K562 (cell line): Measurements from ENCODE around the gene GLB1L. TPM values are rescaled to one million over a fixed set of nuclear protein-coding genes. Genes with fewer than 3 reads are reported as not detected.

Experiments
- ATAC-seq: fragments of 200-7000 bp; cut with Tn5 transposase; 3 replicates; pipeline ENCODE4 v1.9.1; 2020; ENCODE audit warnings: moderate library complexity
- BruUV-seq: library from RNA; stranded (reverse); fragments of 400-500 nt; replicated peaks from 2 replicates; lab custom pipeline; 2021; lab: Mats Ljungman, UMichigan
- CTCF ChIA-PET: fragments of 300-600 bp; formaldehyde crosslinking; extraction: SDS; loops from one replicate; lab custom pipeline; 2021; ENCODE audit warnings: low intra/inter-chr PET ratio; lab: Yijun Ruan, JAX
- POLR2A ChIA-PET: fragments of 300-600, 350-650 bp; sonication (Branson Sonifier 250); formaldehyde crosslinking; extraction: SDS; loops from one replicate; lab custom pipeline; 2021; ENCODE audit warnings: antibody characterized with exemption, inconsistent platforms; lab: Yijun Ruan, JAX
- DNase-seq, 4 experiments: peaks; one replicate each; pipeline versions ENCODE4 v3.0.0 to v3.0.0-alpha.2; 2011 to 2018; ENCODE audit warnings: low spot score in 3 of 4, mixed read lengths in 3 of 4; ENCODE audit errors: extremely low read depth in 1 of 4
- FAIRE-seq: peaks from 2 replicates; lab custom pipeline; 2011; peaks lifted over from hg19 to GRCh38; lab: Jason Lieb, UNC
- H2AFZ ChIP-seq: 2 replicates; pipeline ENCODE4 v1.6.0; 2011; ENCODE audit warnings: low read depth, low read length, control low read depth, inconsistent platforms
- H3K27ac ChIP-seq: fragments of 200-600 bp; 3 replicates; pipeline ENCODE4 v1.8.0; 2011; ENCODE audit warnings: low read depth, mild to moderate bottlenecking, control low read depth, inconsistent platforms, low read length, moderate library complexity, mixed read lengths; ENCODE audit errors: extremely low read depth
- H3K27me3 ChIP-seq, 2 experiments: fragments of 300-600 bp in 1 of 2; 2 replicates in 1 of 2; 3 replicates in 1 of 2; pipeline versions ENCODE4 v1.6.0 to v1.8.0; 2011; ENCODE audit warnings: inconsistent platforms in 2 of 2, low read length in 2 of 2, mild to moderate bottlenecking in 1 of 2, mixed read lengths in 1 of 2, moderate library complexity in 1 of 2; ENCODE audit not compliant: control insufficient read depth in 2 of 2, insufficient read depth in 2 of 2
- H3K36me3 ChIP-seq: fragments of 300-600 bp; 3 replicates; pipeline ENCODE4 v1.8.0; 2011; ENCODE audit warnings: mild to moderate bottlenecking, low read length, inconsistent platforms; ENCODE audit not compliant: control insufficient read depth, insufficient read depth
- H3K4me1 ChIP-seq, 2 experiments: fragments of 200-600 bp in 1 of 2; replicated peaks in 1 of 2; 2 replicates in 1 of 2; 3 replicates in 1 of 2; pipeline versions ENCODE4 v1.5.1 to v1.8.0; 2011; ENCODE audit warnings: inconsistent platforms in 2 of 2, low read length in 2 of 2, mild to moderate bottlenecking in 1 of 2, mixed read lengths in 1 of 2, moderate library complexity in 1 of 2; ENCODE audit not compliant: control insufficient read depth in 2 of 2, insufficient read depth in 2 of 2
- H3K4me2 ChIP-seq: 2 replicates; pipeline ENCODE4 v1.6.1; 2011; ENCODE audit warnings: low read length, control low read depth, inconsistent platforms, mixed read lengths; ENCODE audit not compliant: insufficient read depth
- H3K4me3 ChIP-seq: fragments of 200-600 bp; sonication (generic), shearing (Covaris generic); 2 replicates; pipeline ENCODE4 v1.5.1; 2016; ENCODE audit warnings: control low read depth, inconsistent platforms
- H3K79me2 ChIP-seq: fragments of 200-600 bp; 3 replicates; pipeline ENCODE4 v1.8.0; 2011; ENCODE audit warnings: low read length, inconsistent platforms; ENCODE audit not compliant: control insufficient read depth, insufficient read depth
- H3K9ac ChIP-seq, 2 experiments: 2 replicates each; pipeline versions ENCODE4 v1.6.0 to v1.6.1; 2011; ENCODE audit warnings: low read depth in 2 of 2, low read length in 2 of 2, control low read depth in 1 of 2, inconsistent platforms in 1 of 2, mild to moderate bottlenecking in 1 of 2, mixed read lengths in 1 of 2; ENCODE audit not compliant: insufficient read depth in 1 of 2
- H3K9me1 ChIP-seq: one replicate; pipeline ENCODE4 v1.6.0; 2011; ENCODE audit warnings: inconsistent platforms, mild to moderate bottlenecking, low read length, moderate library complexity; ENCODE audit not compliant: control insufficient read depth, insufficient read depth
- H3K9me3 ChIP-seq: replicated peaks from 2 replicates; pipeline ENCODE4 v1.5.1; 2011; ENCODE audit warnings: low read depth, low read length, inconsistent platforms; ENCODE audit not compliant: control insufficient read depth, insufficient read depth
- H4K20me1 ChIP-seq: replicated peaks from 2 replicates; pipeline ENCODE4 v1.6.1; 2011; ENCODE audit warnings: low read length, inconsistent platforms, mixed read lengths; ENCODE audit not compliant: control insufficient read depth, insufficient read depth
- EHMT2 ChIP-seq: fragments of 450-650 bp; IDR thresholded peaks from 2 replicates; pipeline ENCODE4 v1.6.1; 2018; ENCODE audit warnings: antibody characterized with exemption
- FOSL1 ChIP-seq: fragments of 200-800 bp; sonication (Bioruptor generic); conservative IDR thresholded peaks from 2 replicates; pipeline ENCODE4 v1.6.1; 2016; ENCODE audit warnings: missing genetic modification characterization, missing compliant biosample characterization
- GTF2A2 ChIP-seq: IDR thresholded peaks from 2 replicates; pipeline ENCODE4 v1.6.1; 2016; ENCODE audit warnings: mild to moderate bottlenecking, missing genetic modification characterization, missing compliant biosample characterization
- MEF2A ChIP-seq: IDR thresholded peaks from 2 replicates; pipeline ENCODE4 v1.6.1; 2011; ENCODE audit warnings: low read depth, mild to moderate bottlenecking, low read length, moderate library complexity; ENCODE audit not compliant: control insufficient read depth
- NFXL1 ChIP-seq: fragments of 450-650 bp; formaldehyde crosslinking; IDR thresholded peaks from 2 replicates; pipeline ENCODE4 v1.4.0; 2021; ENCODE audit warnings: mild to moderate bottlenecking
- PPARD ChIP-seq: fragments of 250-450 bp; sonication (Bioruptor Pico); IDR thresholded peaks from 2 replicates; pipeline ENCODE4 v1.8.0; 2022; ENCODE audit warnings: inconsistent platforms, mild to moderate bottlenecking, moderate library complexity
- SAP30 ChIP-seq: fragments of 200-600 bp; sonication (generic); IDR thresholded peaks from 2 replicates; pipeline ENCODE4 v1.6.1; 2012; ENCODE audit warnings: borderline replicate concordance, low read depth, mild to moderate bottlenecking, moderate library complexity, low read length, control low read depth, inconsistent platforms; ENCODE audit not compliant: insufficient read depth, poor library complexity, severe bottlenecking
- SMAD2 ChIP-seq: fragments of 150-350 bp; IDR thresholded peaks from 2 replicates; pipeline ENCODE4 v1.6.1; 2014; ENCODE audit warnings: low read depth, mild to moderate bottlenecking, low read length
- SPI1 ChIP-seq: IDR thresholded peaks from 2 replicates; pipeline ENCODE4 v1.6.1; 2011; ENCODE audit warnings: low read depth, low read length, control low read depth, borderline replicate concordance
- ZNF507 ChIP-seq: conservative IDR thresholded peaks from 2 replicates; pipeline ENCODE4 v1.6.1; 2017; ENCODE audit warnings: missing genetic modification characterization, missing compliant biosample characterization
- ZNF57 ChIP-seq: fragments of 450-650 bp; formaldehyde crosslinking; IDR thresholded peaks from 2 replicates; pipeline ENCODE4 v1.4.0; 2020; ENCODE audit warnings: mild to moderate bottlenecking, moderate library complexity
- ZNF583 ChIP-seq: fragments of 250-450 bp; sonication (Bioruptor Pico); IDR thresholded peaks from 2 replicates; pipeline ENCODE4 v1.4.0; 2020
- WGBS: fragments of 100-300 bp; shearing (Covaris generic); methylation state at CpG from one replicate; pipeline ENCODE4 v1.1.6; 2016; ENCODE audit warnings: low coverage, mixed read lengths; ENCODE audit not compliant: insufficient coverage; ENCODE audit errors: missing lambda C conversion rate; 5-methylcytosine and 5-hydroxymethylcytosine counted together
- in situ Hi-C: fragments of 300-500 bp; cut with MboI; formaldehyde crosslinking; loops from 4 replicates; pipeline ENCODE4 v1.15.0; 2018; ENCODE audit warnings: inconsistent platforms, mixed read lengths
- intact Hi-C: fragments of 100-400 bp; cut with micrococcal nuclease; formaldehyde crosslinking; loops from 2 replicates; pipeline ENCODE4 v1.14.2; 2022
- polyA plus RNA-seq, 8 experiments: library from polyadenylated mRNA; depleted of rRNA in 4 of 8; stranded (reverse) in 5 of 8; unstranded in 3 of 8; fragments of >200 nt; fragmentation: Nextera tagmentation in 2 of 8; fragmentation: Illumina TruSeq in 1 of 8; extraction: Ambion mirVana in 2 of 8; extraction: Trizol in 1 of 8; gene quantifications; 2 replicates each; pipeline versions ENCODE4 v1.2.1 to v1.2.3, GENCODE V29; 2011 to 2014; ENCODE audit warnings: inconsistent platforms in 1 of 8, missing spikeins in 1 of 8
- total RNA-seq, 7 experiments: library from RNA; depleted of rRNA in 6 of 7; stranded (reverse); fragments of >200 nt in 6 of 7; fragmentation: Illumina TruSeq in 2 of 7; extraction: Trizol in 2 of 7; gene quantifications; 2 replicates each; pipeline versions ENCODE4 v1.2.1 to v1.2.3, GENCODE V29; 2011 to 2021; ENCODE audit warnings: low replicate concordance in 1 of 7
- TF ChIP-seq, protein P1 (sequence below): fragments of 250-450 bp; sonication (Bioruptor Pico); IDR thresholded peaks from 2 replicates; pipeline ENCODE4 v1.6.1; 2021; ENCODE audit warnings: mild to moderate bottlenecking

The GLB1L gene
- total and polyA plus RNA-seq, 9 of the 15 experiments (the other 6 are each of a cell fraction or from before 2014, with no cell fraction given) = 0.42 to 2.9 (median 2.5) TPM

- H3K27me3 ChIP-seq = no peaks in the 10 kb centered on the region
Observed at GRCh38 chr2:219291910-219292490, 46.8 kb upstream of the GLB1L start.

More at GRCh38 chr2:219291910-219292490, 46.8 kb upstream of the GLB1L start:
- H2AFZ ChIP-seq = no peak overlapping the region
- no peak overlapping the region for H3K4me3 ChIP-seq
- TF ChIP-seq FOSL1 (tag) (no peak), MEF2A (no peak), SAP30 (no peak), ZNF507 (tag) (no peak), SPI1 (no peak), ZNF583 (CRISPR knock-in tag) (no peak), GTF2A2 (tag) (no peak), EHMT2 (no peak), PPARD (no peak), NFXL1 (CRISPR knock-in tag) (no peak), SMAD2 (no peak), ZNF57 (CRISPR knock-in tag) (no peak)
- TF ChIP-seq, protein P1, sequence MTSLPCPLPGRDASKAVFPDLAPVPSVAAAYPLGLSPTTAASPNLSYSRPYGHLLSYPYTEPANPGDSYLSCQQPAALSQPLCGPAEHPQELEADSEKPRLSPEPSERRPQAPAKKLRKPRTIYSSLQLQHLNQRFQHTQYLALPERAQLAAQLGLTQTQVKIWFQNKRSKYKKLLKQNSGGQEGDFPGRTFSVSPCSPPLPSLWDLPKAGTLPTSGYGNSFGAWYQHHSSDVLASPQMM (CRISPR knock-in tag) = no peak
- H4K20me1 ChIP-seq = no peaks in the 10 kb centered on the region
- no peaks in the 10 kb centered on the region for H3K36me3 ChIP-seq
- H3K9me3 ChIP-seq = no peaks in the 10 kb centered on the region
- FAIRE-seq = no peak
- H3K9me1 ChIP-seq = no peaks in the 10 kb centered on the region
- CTCF ChIA-PET = no interaction called here
- DNase-seq = no peak
- intact Hi-C loops = no loop called here
- H3K4me1 ChIP-seq = peaks cover 36 to 64% of the 10 kb centered on the region in 2 experiments
- ATAC-seq = no peak
- no peaks in the 10 kb centered on the region for H3K79me2 ChIP-seq
- in situ Hi-C loops = loop anchor here (5.0 kb wide), 1 partner anchor 120 kb away; the partner anchor contains the start of gene SLC23A3
- POLR2A ChIA-PET = interaction anchor here (1.2 to 1.9 kb wide), 2 partner anchors 13 to 16 kb away, joined by 3 to 6 read pairs; partner anchors contain the start of gene DNAJB2
- no peak overlapping the region for H3K27ac ChIP-seq
- WGBS = 54% methylated on average over 2 of the region's 4 CpGs
- H3K4me2 ChIP-seq = no peak overlapping the region
- no peak overlapping the region; a peak in 1 of 4 replicates for H3K9ac ChIP-seq
- no TSS peak for BruUV-seq
